ENCODE results near the gene CRTC1. TPM values are rescaled to one million over a fixed set of nuclear protein-coding genes. Genes with fewer than 3 reads are reported as not detected.
"Not testable (repeated sequence)": the region's sequence is repeated elsewhere in the genome, so short reads cannot be mapped to it uniquely, and the experiment has no call there.

CRTC1 gene
- total and polyA plus RNA-seq, 10 donors, result 3.1 to 15.7 (median 8.2) TPM

- Histone ChIP-seq H3K36me3 (peaks cover 0 to 27% (median 0%) of the 10 kb centered on the region in 6 donors), H3K4me1 (peaks cover 0 to 22% (median 3%) of the 10 kb centered on the region in 6 donors), H3K9me3 (no peaks in the 10 kb centered on the region), H3K27ac (no peak overlapping the region), H3K27me3 (replicated peaks in 1 of 7) (no peaks in the 10 kb centered on the region), H3K4me3 (no peak overlapping the region)
- intact Hi-C loops (cut with DNase I; ENCODE audit: low total_unique reads), result no loop called here
- TF ChIP-seq POLR2A (IDR thresholded peaks at IDR 0.05) (no peak), CTCF (IDR thresholded peaks at IDR 0.05 in 8 of 11, conservative IDR thresholded peaks at IDR 0.05 in 3 of 11) (no peak), POLR2AphosphoS5 (IDR thresholded peaks at IDR 0.05) (no peak)
- DNase-seq, result no peak
- 82 to 93% (median 91%) methylated on average over 21 to 25 of the region's 25 CpGs for WGBS, 5 donors
Observed at GRCh38 chr19:18719541-18719940, 36.1 kb downstream of the CRTC1 start.

- TF ChIP-seq POLR2AphosphoS5 (IDR thresholded peaks at IDR 0.05) (no peak), POLR2A (IDR thresholded peaks at IDR 0.05) (no peak), CTCF (IDR thresholded peaks at IDR 0.05 in 8 of 11, conservative IDR thresholded peaks at IDR 0.05 in 3 of 11) (no peak)
- Histone ChIP-seq H3K4me1 (no peaks in the 10 kb centered on the region), H3K27ac (no peak overlapping the region), H3K4me3 (no peak overlapping the region), H3K27me3 (replicated peaks in 1 of 7) (no peaks in the 10 kb centered on the region), H3K9me3 (no peaks in the 10 kb centered on the region), H3K36me3 (peaks cover 0 to 31% (median 0%) of the 10 kb centered on the region in 6 donors)
- no peak for DNase-seq
- intact Hi-C loops (cut with DNase I; ENCODE audit: low total_unique reads), result no loop called here
- 85 to 93% (median 90%) methylated on average over 14 to 21 of the region's 21 CpGs for WGBS, 5 donors
Observed at GRCh38 chr19:18723871-18724377, 40.4 kb downstream of the CRTC1 start.

- Histone ChIP-seq H3K27me3 (replicated peaks in 1 of 7) (no peaks in the 10 kb centered on the region), H3K4me3 (no peak overlapping the region), H3K4me1 (no peaks in the 10 kb centered on the region), H3K27ac (no peak overlapping the region), H3K9me3 (no peaks in the 10 kb centered on the region), H3K36me3 (peaks cover 0 to 33% (median 0%) of the 10 kb centered on the region in 6 donors)
- TF ChIP-seq POLR2A (IDR thresholded peaks at IDR 0.05) (no peak), CTCF (IDR thresholded peaks at IDR 0.05 in 8 of 11, conservative IDR thresholded peaks at IDR 0.05 in 3 of 11) (no peak), POLR2AphosphoS5 (IDR thresholded peaks at IDR 0.05) (no peak)
- intact Hi-C loops (cut with DNase I; ENCODE audit: low total_unique reads), result no loop called here
- DNase-seq, result no peak
- 87 to 96% (median 92%) methylated on average over 24 to 30 of the region's 30 CpGs for WGBS, 5 donors
Observed at GRCh38 chr19:18725841-18726770, 42.6 kb downstream of the CRTC1 start.

- WGBS, 5 donors, result 75 to 96% (median 80%) methylated on average over 6 of the region's 6 CpGs
- H3K27me3 ChIP-seq (replicated peaks in 1 of 7), result no peaks in the 10 kb centered on the region
- intact Hi-C loops (cut with DNase I; ENCODE audit: low total_unique reads), result no loop called here
- no peaks in the 10 kb centered on the region for H3K4me1 ChIP-seq
- H3K4me3 ChIP-seq, result no peak overlapping the region
- peaks cover 0 to 38% (median 0%) of the 10 kb centered on the region in 6 donors for H3K36me3 ChIP-seq
- no peak for DNase-seq
- TF ChIP-seq POLR2AphosphoS5 (IDR thresholded peaks at IDR 0.05), result no peak
- TF ChIP-seq POLR2A (IDR thresholded peaks at IDR 0.05), result no peak
- no peak for TF ChIP-seq CTCF (IDR thresholded peaks at IDR 0.05 in 8 of 11, conservative IDR thresholded peaks at IDR 0.05 in 3 of 11)
- H3K27ac ChIP-seq, result no peak overlapping the region
- no peaks in the 10 kb centered on the region for H3K9me3 ChIP-seq
Observed at GRCh38 chr19:18726846-18727245, 43.4 kb downstream of the CRTC1 start.

- H3K9me3 ChIP-seq; H3K27me3 ChIP-seq (replicated peaks in 1 of 7); H3K4me1 ChIP-seq; DNase-seq; H3K27ac ChIP-seq; intact Hi-C loops (cut with DNase I; ENCODE audit: low total_unique reads); H3K4me3 ChIP-seq: not testable (repeated sequence)
- 90 to 98% (median 96%) methylated on average over 6 of the region's 6 CpGs for WGBS, 5 donors
- peaks cover 0 to 35% (median 0%) of the 10 kb centered on the region in 6 donors for H3K36me3 ChIP-seq
Observed at GRCh38 chr19:18727602-18728001, 44.1 kb downstream of the CRTC1 start.
